ENCODE results near the gene NUP214.

DNA sequence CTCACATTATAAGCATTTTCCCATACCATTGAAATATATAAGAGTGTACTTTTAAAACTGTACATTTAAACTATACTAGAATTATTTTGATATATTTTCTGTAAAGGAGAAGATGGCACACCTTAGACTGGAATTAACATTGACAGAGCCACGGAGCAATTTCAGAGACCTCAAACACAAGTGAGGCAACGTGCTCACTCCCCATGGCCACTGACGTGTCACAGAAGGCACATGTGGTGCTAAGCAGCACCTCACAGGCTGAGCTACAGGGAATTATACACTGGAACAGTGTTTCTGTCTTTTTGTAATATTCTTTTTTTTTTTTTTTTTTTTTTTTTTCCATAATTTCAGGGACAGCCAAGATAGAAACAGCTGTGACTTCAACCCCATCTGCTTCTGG lies 66.5 kb downstream of the NUP214 start:
- TF ChIP-seq, protein P1, sequence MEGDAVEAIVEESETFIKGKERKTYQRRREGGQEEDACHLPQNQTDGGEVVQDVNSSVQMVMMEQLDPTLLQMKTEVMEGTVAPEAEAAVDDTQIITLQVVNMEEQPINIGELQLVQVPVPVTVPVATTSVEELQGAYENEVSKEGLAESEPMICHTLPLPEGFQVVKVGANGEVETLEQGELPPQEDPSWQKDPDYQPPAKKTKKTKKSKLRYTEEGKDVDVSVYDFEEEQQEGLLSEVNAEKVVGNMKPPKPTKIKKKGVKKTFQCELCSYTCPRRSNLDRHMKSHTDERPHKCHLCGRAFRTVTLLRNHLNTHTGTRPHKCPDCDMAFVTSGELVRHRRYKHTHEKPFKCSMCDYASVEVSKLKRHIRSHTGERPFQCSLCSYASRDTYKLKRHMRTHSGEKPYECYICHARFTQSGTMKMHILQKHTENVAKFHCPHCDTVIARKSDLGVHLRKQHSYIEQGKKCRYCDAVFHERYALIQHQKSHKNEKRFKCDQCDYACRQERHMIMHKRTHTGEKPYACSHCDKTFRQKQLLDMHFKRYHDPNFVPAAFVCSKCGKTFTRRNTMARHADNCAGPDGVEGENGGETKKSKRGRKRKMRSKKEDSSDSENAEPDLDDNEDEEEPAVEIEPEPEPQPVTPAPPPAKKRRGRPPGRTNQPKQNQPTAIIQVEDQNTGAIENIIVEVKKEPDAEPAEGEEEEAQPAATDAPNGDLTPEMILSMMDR (IDR thresholded peaks at IDR 0.05) = no peak
- no peak for TF ChIP-seq POLR2AphosphoS5 (IDR thresholded peaks at IDR 0.05)
- TF ChIP-seq POLR2A (IDR thresholded peaks at IDR 0.05) = no peak

Measured in breast epithelium (tissue), 3 donors.